SJSA1 (cell line): ENCODE data around the gene CALY. TPM values are rescaled to one million over a fixed set of nuclear protein-coding genes. Genes with fewer than 3 reads are reported as not detected.

ENCODE experiments used
- DNase-seq, 2 experiments: peaks; one replicate each; pipeline ENCODE4 v3.0.0-alpha.2; 2015 to 2020; ENCODE audit warnings: low spot score in 2 of 2, low read depth in 1 of 2
- H3K27ac ChIP-seq: fragments of 250-450 bp; sonication (Bioruptor Pico); 2 replicates; pipeline ENCODE4 v1.5.1; 2020; ENCODE audit warnings: mild to moderate bottlenecking, moderate library complexity
- H3K27me3 ChIP-seq: fragments of 250-450 bp; sonication (Bioruptor Pico); replicated peaks from 2 replicates; pipeline ENCODE4 v1.5.1; 2020; ENCODE audit warnings: mild to moderate bottlenecking, moderate library complexity
- H3K36me3 ChIP-seq: fragments of 250-450 bp; sonication (Bioruptor Pico); 2 replicates; pipeline ENCODE4 v1.5.1; 2020; ENCODE audit warnings: mild to moderate bottlenecking
- H3K4me1 ChIP-seq: fragments of 250-450 bp; sonication (Bioruptor Pico); replicated peaks from 2 replicates; pipeline ENCODE4 v1.6.1; 2021; ENCODE audit warnings: mild to moderate bottlenecking
- H3K4me3 ChIP-seq: fragments of 250-450 bp; sonication (Bioruptor Pico); 2 replicates; pipeline ENCODE4 v1.5.1; 2020; ENCODE audit warnings: mild to moderate bottlenecking
- H3K9me3 ChIP-seq: fragments of 250-450 bp; sonication (Bioruptor Pico); replicated peaks from 2 replicates; pipeline ENCODE4 v1.5.1; 2020; ENCODE audit warnings: mild to moderate bottlenecking
- total RNA-seq: library from RNA; depleted of rRNA; stranded (reverse); fragments of >200 nt; shearing (Covaris generic); gene quantifications from 2 replicates; pipeline ENCODE4 v1.2.3, GENCODE V29; 2014

Gene CALY
- total RNA-seq, 1 experiment from 2014 or later: not detected

DNA sequence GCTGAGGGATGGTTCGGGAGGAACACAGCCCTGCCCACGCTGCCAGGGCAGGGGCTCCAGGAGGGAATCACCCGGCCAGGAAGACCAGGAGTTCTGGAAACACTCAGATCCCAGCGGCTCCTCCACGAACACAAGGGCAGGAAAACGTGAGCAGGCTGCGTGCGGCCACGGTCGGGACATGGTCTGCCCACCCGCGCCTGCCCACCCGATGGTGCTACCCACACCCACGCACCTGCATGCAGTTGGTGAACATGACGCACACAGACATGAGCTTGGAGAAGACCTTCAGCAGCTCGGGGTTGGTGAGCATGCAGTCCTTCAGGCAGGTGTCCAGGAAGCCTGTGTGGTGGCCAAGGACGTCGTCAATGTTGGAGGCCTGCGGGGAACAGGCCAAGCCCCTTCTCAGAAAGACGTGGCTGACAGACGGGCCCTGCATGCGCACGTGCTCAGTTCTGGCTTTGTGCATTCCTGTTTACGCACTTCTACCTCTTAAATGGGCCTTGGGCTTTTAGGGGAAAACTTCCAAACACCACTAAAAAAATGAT lies 53.8 kb downstream of the CALY start:
- Histone ChIP-seq H3K27me3 (no peaks in the 10 kb centered on the region), H3K9me3 (no peaks in the 10 kb centered on the region), H3K4me3 (no peak overlapping the region), H3K27ac (no peak overlapping the region), H3K36me3 (peaks cover 76% of the 10 kb centered on the region), H3K4me1 (no peaks in the 10 kb centered on the region)
- no peak for DNase-seq

DNA sequence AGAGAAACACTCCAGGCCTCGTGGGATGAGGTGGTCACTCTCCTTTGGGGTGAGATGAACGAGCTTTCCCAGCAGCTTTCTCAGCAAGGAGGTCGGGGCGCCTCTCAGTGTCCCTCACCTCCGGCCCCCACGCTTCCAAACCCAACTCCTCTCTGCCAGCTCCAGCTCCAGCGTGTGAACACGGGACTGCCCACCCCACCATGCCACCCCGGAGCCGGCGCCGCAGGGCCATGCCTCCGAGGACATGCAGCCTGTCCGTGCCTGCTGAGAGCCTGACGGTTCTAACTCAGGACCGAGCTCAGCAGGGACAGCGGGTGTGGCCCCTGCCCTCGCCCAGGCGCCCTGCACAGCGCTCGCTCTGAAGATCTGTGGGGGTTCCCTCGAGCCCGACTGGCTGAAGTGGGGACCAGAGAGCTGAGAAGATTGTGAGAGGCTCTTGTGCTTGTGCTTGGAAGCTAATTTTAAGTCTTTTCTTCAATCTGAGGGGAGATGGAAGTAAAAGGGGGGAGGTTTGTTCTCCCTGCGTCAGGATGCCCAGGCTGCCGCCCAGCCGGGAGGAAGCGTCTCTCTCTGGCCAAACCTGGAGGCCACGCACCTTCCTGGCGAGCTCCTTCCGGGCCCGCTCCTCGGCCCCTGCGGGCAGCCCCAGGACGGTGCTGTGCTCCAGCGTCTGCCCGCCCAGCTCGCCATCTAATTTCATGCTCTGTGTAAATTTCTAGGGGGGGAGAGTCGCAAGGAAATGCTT lies 54.9 kb downstream of the CALY start:
- Histone ChIP-seq H3K4me1 (no peaks in the 10 kb centered on the region), H3K9me3 (no peaks in the 10 kb centered on the region), H3K27me3 (peaks cover 2% of the 10 kb centered on the region), H3K4me3 (no peak overlapping the region), H3K36me3 (peaks cover 68% of the 10 kb centered on the region), H3K27ac (no peak overlapping the region)
- no peak for DNase-seq

DNA sequence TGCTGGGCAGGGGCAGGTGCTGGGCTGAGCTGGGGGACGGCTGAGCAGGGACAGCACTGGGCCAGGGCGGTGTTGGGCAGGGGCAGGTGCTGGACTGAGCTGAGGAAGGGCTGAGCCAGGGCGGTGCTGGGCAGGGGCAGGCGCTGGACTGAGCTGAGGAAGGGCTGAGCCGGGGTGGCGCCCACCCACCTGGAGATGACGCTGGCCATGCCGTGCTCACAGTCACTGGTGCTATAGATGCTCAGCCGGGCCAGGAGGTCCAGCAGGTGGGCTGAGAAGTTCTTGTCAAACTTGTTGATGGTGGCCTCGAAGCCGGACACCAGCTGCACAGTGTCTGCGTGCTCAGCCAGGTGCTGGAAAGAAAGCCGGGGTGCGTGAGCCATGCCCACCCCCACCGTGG lies 55.6 kb downstream of the CALY start:
- no peaks in the 10 kb centered on the region for H3K9me3 ChIP-seq
- peaks cover 9% of the 10 kb centered on the region for H3K27me3 ChIP-seq
- no peak overlapping the region for H3K27ac ChIP-seq
- no peaks in the 10 kb centered on the region for H3K4me1 ChIP-seq
- DNase-seq: no peak
- H3K4me3 ChIP-seq: no peak overlapping the region
- H3K36me3 ChIP-seq: peaks cover 60% of the 10 kb centered on the region

DNA sequence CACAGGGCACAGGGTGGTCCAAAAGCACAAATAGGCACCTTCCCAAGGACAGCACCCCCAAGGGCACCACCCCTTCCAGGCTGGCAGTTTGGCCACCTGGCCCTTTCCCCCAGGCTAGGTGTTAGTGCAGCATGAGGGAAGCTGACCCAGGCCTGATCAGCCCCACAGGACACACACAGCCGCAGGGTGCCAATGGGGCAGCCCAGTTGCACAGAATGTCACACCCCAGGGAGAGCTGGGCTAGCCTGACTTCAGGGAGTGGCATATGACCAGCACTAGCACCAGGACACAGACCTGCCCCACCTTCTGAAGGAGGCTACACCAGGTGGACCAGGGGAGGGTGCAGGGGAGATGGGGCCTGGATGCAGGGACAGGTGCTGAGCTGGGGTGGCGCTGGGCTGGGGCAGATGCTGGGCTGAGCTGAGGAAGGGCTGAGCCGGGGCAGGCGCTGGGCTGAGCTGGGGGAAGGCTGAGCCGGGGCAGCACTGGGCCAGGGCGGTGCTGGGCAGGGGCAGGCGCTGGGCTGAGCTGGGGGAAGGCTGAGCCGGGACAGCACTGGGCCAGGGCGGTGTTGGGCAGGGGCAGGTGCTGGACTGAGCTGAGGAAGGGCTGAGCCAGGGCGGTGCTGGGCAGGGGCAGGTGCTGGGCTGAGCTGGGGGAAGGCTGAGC lies 56.2 kb downstream of the CALY start:
- peaks cover 55% of the 10 kb centered on the region for H3K36me3 ChIP-seq
- no peak overlapping the region for H3K4me3 ChIP-seq
- no peak for DNase-seq
- no peaks in the 10 kb centered on the region for H3K4me1 ChIP-seq
- no peaks in the 10 kb centered on the region for H3K9me3 ChIP-seq
- no peak overlapping the region for H3K27ac ChIP-seq
- H3K27me3 ChIP-seq: peaks cover 15% of the 10 kb centered on the region

DNA sequence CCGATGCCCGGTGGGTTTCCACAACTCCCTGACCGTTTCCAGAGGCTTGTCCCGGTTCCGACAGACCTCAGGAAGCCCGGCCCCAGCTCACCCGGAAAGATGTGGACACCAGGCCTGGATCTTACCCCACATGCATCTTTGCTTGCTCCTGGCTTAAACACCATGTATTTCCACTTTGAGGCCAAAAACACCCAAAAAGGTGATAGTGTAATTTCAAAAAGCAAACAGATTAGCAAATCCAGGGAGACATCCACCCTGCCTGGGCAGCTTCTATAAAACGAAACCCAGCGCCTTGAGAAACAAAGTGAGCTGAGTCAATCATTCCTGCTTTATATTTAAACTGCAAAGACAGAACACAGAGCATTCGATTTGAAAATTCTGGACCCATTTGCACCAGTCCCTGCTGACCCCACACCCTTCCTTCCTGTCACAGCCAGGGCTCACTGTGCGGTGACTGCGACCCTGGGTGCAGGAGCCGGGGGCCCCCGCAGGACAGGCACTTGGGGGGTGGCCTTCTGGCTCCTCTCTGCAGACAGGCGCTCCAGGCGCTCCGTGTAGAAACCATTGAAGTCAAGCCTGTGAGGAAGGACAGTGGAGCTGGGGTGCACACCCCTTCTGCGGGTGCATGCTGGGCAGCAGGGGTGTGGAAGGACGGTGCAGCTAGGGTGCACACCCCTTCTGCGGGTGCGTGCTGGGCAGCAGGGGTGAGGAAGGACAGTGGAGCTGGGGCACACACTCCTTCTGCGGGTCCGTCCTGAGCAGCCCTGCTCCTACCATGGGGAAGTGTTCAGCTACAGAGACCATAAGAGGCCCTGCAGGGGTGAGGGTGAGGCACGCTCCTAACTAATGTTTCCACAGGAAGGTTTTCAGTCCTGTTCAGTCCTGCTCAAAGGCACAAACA lies 57.1 kb downstream of the CALY start:
- Histone ChIP-seq H3K9me3 (no peaks in the 10 kb centered on the region), H3K27me3 (peaks cover 17% of the 10 kb centered on the region), H3K4me1 (no peaks in the 10 kb centered on the region), H3K27ac (no peak overlapping the region), H3K4me3 (no peak overlapping the region), H3K36me3 (peaks cover 45% of the 10 kb centered on the region)
- no peak for DNase-seq

DNA sequence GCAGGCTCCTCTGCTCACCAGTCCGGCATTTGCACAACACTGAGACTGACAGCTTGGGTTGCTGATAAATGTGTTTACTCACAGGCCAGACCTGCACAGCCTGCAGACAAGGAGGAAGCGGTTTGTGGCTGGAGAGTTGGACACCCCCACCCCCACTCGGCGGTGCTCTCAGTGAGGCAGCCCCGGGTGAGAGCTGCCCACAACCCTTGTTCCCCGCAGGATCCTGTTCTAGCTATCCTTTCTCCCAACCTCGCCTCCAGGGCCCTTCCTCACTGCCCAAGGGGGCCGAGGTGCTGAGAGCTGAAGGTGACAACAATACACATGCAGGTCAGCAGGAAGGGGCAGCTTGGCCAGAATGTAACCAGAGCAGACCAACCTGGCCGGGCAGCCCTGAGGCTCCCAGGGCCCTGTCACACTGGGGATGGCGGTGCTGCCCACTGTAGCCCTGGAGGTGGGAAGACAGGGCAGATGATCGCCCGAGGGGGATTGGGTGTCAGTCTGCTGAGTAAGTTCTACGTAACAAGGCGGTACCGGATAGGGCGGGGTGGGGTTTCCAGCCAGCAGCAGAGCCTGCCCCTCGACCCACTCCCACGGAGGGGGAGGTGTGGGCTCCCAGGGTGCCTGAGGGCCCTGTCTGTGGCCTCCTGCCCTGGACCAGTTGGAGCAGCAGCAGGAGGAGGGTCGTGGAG lies 58.0 kb downstream of the CALY start:
- no peak overlapping the region for H3K4me3 ChIP-seq
- DNase-seq: no peak
- H3K4me1 ChIP-seq: no peaks in the 10 kb centered on the region
- H3K36me3 ChIP-seq: peaks cover 37% of the 10 kb centered on the region
- peaks cover 17% of the 10 kb centered on the region for H3K27me3 ChIP-seq
- no peaks in the 10 kb centered on the region for H3K9me3 ChIP-seq
- no peak overlapping the region for H3K27ac ChIP-seq

DNA sequence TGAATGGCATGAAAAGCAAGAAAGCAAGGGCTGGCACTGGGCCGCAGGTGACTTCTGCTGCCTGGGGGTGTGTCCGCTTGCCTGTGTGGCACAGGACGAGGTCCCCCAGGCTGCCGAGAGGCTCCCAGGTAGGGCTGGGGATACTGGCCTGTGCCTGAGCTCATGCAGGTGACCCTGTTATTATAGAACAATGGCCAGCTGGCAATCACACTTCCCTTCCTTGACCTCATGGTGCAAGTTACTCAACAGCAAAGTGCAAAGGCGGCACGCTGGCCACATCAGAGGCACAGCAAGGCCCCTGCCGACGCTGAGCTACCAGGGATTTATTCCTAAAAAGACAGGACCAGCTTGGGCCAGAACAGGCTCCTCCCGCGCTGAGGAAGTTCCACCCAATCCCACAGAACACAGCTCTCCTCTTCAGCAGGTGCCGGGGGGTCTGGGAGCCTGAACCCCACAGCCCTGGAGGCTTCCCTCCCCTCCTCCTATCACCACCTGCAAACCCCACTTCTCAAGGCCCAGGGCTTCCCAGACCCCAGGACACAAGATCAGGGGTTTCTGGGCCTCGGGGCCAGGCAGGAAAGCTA lies 58.6 kb downstream of the CALY start:
- DNase-seq: no peak
- Histone ChIP-seq H3K4me3 (no peak overlapping the region), H3K4me1 (no peaks in the 10 kb centered on the region), H3K36me3 (peaks cover 32% of the 10 kb centered on the region), H3K27me3 (peaks cover 17% of the 10 kb centered on the region), H3K27ac (no peak overlapping the region), H3K9me3 (no peaks in the 10 kb centered on the region)

DNA sequence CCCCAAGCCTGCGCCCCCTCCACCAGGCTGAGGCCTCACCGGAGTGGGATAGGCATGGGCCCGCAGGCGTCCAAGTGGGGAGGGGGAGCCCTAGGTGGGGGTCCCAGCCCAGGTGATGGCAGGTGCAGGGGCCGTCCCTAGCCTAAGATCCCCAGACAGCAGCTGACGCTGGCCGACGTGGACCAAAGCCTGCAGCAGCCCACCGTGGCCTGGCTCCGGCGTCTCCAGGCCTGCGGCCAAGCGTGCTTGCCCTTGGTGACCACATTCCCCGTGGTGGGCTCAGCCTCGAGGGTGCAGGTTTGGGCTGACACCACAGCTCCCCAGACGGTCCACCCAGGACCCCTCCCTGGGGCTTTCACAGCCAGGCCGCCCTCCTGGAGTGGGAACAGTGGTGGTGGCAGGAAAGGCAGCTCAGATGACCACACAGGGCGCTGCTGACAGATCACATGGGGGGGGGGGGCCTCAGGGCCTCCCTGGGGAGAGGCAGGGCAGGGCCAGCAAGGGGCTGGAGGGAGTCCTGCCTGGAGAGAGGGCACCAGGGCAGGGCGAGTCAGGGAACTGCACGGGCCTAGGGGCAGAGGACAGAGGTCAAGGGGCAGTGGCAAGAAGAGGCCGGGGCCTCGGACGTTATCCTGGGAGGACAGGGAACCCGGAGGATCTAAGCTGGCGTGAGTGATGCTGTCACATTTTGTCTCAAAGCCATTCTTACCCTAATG lies 59.3 kb downstream of the CALY start:
- H3K27ac ChIP-seq: no peak overlapping the region
- no peaks in the 10 kb centered on the region for H3K4me1 ChIP-seq
- H3K36me3 ChIP-seq: peaks cover 26% of the 10 kb centered on the region
- DNase-seq: no peak
- H3K27me3 ChIP-seq: peaks cover 17% of the 10 kb centered on the region
- H3K9me3 ChIP-seq: no peaks in the 10 kb centered on the region
- no peak overlapping the region for H3K4me3 ChIP-seq

DNA sequence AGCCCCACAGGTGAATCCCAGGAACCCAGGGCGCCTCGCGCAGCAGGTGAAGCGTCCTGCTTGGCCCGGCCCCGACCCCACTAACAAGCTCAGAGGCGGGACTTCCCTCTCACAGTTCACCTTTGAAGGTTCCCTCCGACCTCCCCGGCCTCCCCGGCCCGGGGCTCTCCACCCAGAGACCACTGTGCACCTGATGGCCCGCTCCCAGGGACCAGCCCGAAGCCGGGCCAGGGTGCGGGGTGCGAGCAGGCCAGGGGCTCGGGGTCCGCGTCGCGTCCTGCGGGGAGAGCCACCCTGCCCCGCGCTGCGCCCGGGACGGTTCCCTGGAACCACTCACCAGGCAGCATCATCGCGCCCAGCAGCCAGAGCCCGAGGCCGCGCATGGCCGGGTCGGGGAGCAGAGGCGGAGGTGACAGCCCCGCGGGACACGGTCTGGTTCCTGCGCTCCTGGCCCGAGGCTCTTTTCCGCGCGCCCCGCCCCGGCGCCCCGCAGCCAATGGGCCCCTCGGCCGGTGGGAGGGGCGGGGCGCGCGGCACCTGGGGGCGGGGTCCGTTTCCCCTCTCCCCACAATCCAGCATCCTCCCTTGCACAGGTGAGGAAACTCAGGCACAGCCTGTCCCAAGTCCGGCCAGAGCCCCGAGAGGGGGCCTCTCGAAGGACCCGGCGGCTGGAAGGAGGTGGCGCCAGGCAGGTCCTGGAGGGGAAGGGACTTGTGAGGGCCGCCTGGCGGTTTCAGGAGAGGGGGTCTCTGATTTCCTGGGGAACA lies 60.1 kb downstream of the CALY start, which contains the start of gene ADAM8:
TSS of gene ADAM8 (minus strand) at position 434 of the 767 bp plus-strand sequence. CDS start at position 383, 51 bp downstream.
- H3K27me3 ChIP-seq: peaks cover 17% of the 10 kb centered on the region
- no peak within 1 kb of the TSS for H3K27ac ChIP-seq
- no peaks in the 10 kb centered on the region for H3K4me1 ChIP-seq
- no peaks in the 10 kb centered on the region for H3K9me3 ChIP-seq
- H3K36me3 ChIP-seq: peaks cover 18% of the 10 kb centered on the region
- no peak for DNase-seq
- no peak within 1 kb of the TSS for H3K4me3 ChIP-seq

DNA sequence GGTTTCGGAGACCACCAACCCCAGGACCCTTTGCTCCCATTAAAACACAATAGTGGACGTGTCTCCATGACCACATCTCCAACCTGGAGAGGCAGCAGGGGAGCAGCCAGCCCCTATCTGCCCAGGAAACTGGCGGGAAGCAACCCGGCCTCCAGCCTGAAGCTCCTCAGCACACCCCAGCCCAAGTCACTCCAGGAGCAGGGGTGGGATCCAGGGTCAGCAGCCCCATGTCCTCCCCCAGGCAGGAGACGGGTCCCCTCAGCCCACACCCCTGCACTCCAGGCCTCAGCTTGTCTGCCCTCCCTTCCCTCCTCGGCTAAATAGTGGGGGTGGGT lies 60.6 kb downstream of the CALY start:
- H3K9me3 ChIP-seq: no peaks in the 10 kb centered on the region
- no peak overlapping the region for H3K4me3 ChIP-seq
- no peaks in the 10 kb centered on the region for H3K4me1 ChIP-seq
- peaks cover 13% of the 10 kb centered on the region for H3K36me3 ChIP-seq
- peaks cover 17% of the 10 kb centered on the region for H3K27me3 ChIP-seq
- DNase-seq: no peak
- no peak overlapping the region for H3K27ac ChIP-seq

DNA sequence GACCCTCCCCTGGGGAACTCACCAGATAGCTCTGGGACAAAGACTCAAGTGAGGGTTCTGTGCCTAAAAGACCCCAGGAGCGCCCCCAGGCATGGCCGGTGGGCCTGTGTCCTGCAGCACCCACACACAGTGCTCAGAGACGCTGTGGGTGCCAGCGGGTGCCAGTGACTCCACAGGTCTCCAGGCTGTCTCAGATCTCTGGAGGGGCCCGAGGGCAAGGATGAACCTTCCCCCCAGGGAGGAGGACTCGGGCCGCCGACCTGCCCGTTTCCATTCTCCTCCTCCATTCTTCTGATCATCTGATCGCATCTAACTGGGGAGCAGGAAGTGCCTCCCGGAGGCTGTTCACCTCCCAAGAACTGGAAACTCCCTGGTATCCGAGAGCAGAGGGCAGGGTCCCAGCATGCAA lies 61.0 kb downstream of the CALY start:
- H3K27ac ChIP-seq: no peak overlapping the region
- no peak overlapping the region for H3K4me3 ChIP-seq
- H3K27me3 ChIP-seq: peaks cover 17% of the 10 kb centered on the region
- peaks cover 13% of the 10 kb centered on the region for H3K36me3 ChIP-seq
- no peak for DNase-seq
- H3K9me3 ChIP-seq: no peaks in the 10 kb centered on the region
- no peaks in the 10 kb centered on the region for H3K4me1 ChIP-seq
